Panc1 (cell line): Measurements from ENCODE around the gene TTLL11. TPM values are rescaled to one million over a fixed set of nuclear protein-coding genes. Genes with fewer than 3 reads are reported as not detected.

Source experiments
- ATAC-seq: fragments of 200-7000 bp; cut with Tn5 transposase; 2 replicates; pipeline ENCODE4 v1.9.1; 2020; ENCODE audit warnings: mild to moderate bottlenecking, moderate library complexity
- BruUV-seq: library from RNA; stranded (reverse); fragments of 400-500 nt; replicated peaks from 2 replicates; lab custom pipeline; 2021; lab: Mats Ljungman, UMichigan
- CTCF ChIA-PET: fragments of 300-600 bp; sonication (Branson Sonifier 250); formaldehyde crosslinking; loops from one replicate; lab custom pipeline; 2022; ENCODE audit warnings: antibody characterized with exemption; lab: Charles Lee
- POLR2A ChIA-PET: fragments of 300-600 bp; sonication (Branson Sonifier 250); formaldehyde crosslinking; loops from one replicate; lab custom pipeline; 2022; ENCODE audit warnings: antibody characterized with exemption; lab: Charles Lee
- DNase-seq: peaks from one replicate; pipeline ENCODE4 v3.0.0-alpha.2; 2010; ENCODE audit warnings: low read depth, low spot score
- H3K27ac ChIP-seq: 2 replicates; pipeline ENCODE4 v1.5.1; 2011; ENCODE audit warnings: mild to moderate bottlenecking, low read length, inconsistent platforms
- H3K27me3 ChIP-seq: fragments of 200-500 bp; sonication (Bioruptor generic); 2 replicates; pipeline ENCODE4 v1.6.0; 2014; ENCODE audit warnings: low read length, inconsistent platforms; ENCODE audit not compliant: control insufficient read depth, insufficient read depth
- H3K36me3 ChIP-seq: fragments of 200-500 bp; sonication (Bioruptor generic); 2 replicates; pipeline ENCODE4 v1.5.1; 2014; ENCODE audit warnings: inconsistent platforms, mild to moderate bottlenecking, low read length, moderate library complexity; ENCODE audit not compliant: control insufficient read depth, insufficient read depth
- H3K4me1 ChIP-seq: 2 replicates; pipeline ENCODE4 v1.5.1; 2011; ENCODE audit warnings: inconsistent platforms, mild to moderate bottlenecking, low read length, moderate library complexity; ENCODE audit not compliant: control insufficient read depth, insufficient read depth
- H3K4me3 ChIP-seq, 2 experiments: 2 replicates each; pipeline ENCODE4 v1.5.1; 2011 to 2012; ENCODE audit warnings: low read depth in 2 of 2, low read length in 2 of 2, mild to moderate bottlenecking in 2 of 2, inconsistent platforms in 1 of 2, moderate library complexity in 1 of 2
- H3K9me3 ChIP-seq: fragments of 200-500 bp; sonication (Bioruptor generic); 2 replicates; pipeline ENCODE4 v1.5.1; 2014; ENCODE audit warnings: low read depth, mild to moderate bottlenecking, inconsistent platforms, low read length, moderate library complexity; ENCODE audit not compliant: control insufficient read depth, insufficient read depth
- POLR2AphosphoS5 ChIP-seq: IDR thresholded peaks from 2 replicates; pipeline ENCODE4 v1.6.1; 2012; ENCODE audit warnings: mild to moderate bottlenecking, low read depth, low read length, moderate library complexity
- SIN3A ChIP-seq: IDR thresholded peaks from 2 replicates; pipeline ENCODE4 v1.6.1; 2012; ENCODE audit warnings: low read depth, mild to moderate bottlenecking, low read length, moderate library complexity, borderline replicate concordance; ENCODE audit not compliant: insufficient read depth
- TCF7L2 ChIP-seq: IDR thresholded peaks from 2 replicates; pipeline ENCODE4 v1.6.1; 2011; ENCODE audit warnings: mild to moderate bottlenecking, low read depth, low read length, inconsistent platforms
- in situ Hi-C: cut with HindIII; loops from 2 replicates; pipeline ENCODE4 v1.10.0; 2016; ENCODE audit warnings: low sequenced_read_pairs, low pct_unique_long_range_greater_than_20kb
- intact Hi-C: fragments of 100-400 bp; cut with micrococcal nuclease; formaldehyde crosslinking; loops from one replicate; pipeline ENCODE4 v1.10.0; 2022; ENCODE audit not compliant: unreplicated experiment
- total RNA-seq: library from RNA; stranded (reverse); gene quantifications from one replicate; pipeline ENCODE4 v1.2.1, GENCODE V29; 2021; ENCODE audit not compliant: unreplicated experiment
- TF ChIP-seq, protein P1 (sequence below): fragments of 450-650 bp; IDR thresholded peaks from 2 replicates; pipeline ENCODE4 v1.5.1; 2017; ENCODE audit warnings: mild to moderate bottlenecking
- TF ChIP-seq, protein P2 (sequence below), 2 experiments: IDR thresholded peaks; 2 replicates each; pipeline ENCODE4 v1.6.1; 2011 to 2012; ENCODE audit warnings: low read depth in 2 of 2, control low read depth in 1 of 2, low read length in 1 of 2, mild to moderate bottlenecking in 1 of 2, moderate library complexity in 1 of 2; ENCODE audit not compliant: insufficient read depth in 1 of 2

TTLL11 gene
- total RNA-seq, 1 experiment from 2014 or later, result 1.1 TPM

DNA sequence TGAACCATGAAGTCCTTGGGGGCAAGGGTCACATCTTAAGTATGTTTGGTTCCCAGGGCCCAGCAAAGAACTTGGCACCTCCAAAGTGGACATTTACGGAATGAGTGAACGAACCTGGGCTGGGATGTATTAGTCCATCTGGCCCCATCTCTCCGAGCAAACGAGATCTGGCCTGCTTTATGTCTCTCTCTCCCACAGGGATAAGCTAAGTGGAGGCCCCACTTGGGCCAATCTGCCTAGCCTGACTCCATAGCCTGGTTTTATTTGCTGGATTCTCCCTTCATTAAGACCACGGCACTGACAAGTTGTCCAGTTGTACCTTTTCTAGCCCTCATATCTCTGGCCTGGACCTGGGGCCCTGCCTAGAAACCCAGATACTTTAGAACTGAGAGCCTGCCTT is 2.1 kb downstream of the TTLL11 start:
- no TSS peak for BruUV-seq
- no peak overlapping the region for H3K27ac ChIP-seq
- H3K36me3 ChIP-seq, result no peaks in the 10 kb centered on the region
- in situ Hi-C loops (no loop called here), intact Hi-C loops (loop anchor here (10.0 kb wide), 1 partner anchor 364 kb away; no protein-coding TSS in a partner anchor)
- H3K4me3 ChIP-seq, result no peak overlapping the region
- no peaks in the 10 kb centered on the region for H3K27me3 ChIP-seq
- DNase-seq (no peak), ATAC-seq (no peak)
- TF ChIP-seq TCF7L2 (no peak), POLR2AphosphoS5 (no peak), SIN3A (no peak)
- TF ChIP-seq, protein P1, sequence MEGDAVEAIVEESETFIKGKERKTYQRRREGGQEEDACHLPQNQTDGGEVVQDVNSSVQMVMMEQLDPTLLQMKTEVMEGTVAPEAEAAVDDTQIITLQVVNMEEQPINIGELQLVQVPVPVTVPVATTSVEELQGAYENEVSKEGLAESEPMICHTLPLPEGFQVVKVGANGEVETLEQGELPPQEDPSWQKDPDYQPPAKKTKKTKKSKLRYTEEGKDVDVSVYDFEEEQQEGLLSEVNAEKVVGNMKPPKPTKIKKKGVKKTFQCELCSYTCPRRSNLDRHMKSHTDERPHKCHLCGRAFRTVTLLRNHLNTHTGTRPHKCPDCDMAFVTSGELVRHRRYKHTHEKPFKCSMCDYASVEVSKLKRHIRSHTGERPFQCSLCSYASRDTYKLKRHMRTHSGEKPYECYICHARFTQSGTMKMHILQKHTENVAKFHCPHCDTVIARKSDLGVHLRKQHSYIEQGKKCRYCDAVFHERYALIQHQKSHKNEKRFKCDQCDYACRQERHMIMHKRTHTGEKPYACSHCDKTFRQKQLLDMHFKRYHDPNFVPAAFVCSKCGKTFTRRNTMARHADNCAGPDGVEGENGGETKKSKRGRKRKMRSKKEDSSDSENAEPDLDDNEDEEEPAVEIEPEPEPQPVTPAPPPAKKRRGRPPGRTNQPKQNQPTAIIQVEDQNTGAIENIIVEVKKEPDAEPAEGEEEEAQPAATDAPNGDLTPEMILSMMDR, result no peak
- TF ChIP-seq, protein P2, sequence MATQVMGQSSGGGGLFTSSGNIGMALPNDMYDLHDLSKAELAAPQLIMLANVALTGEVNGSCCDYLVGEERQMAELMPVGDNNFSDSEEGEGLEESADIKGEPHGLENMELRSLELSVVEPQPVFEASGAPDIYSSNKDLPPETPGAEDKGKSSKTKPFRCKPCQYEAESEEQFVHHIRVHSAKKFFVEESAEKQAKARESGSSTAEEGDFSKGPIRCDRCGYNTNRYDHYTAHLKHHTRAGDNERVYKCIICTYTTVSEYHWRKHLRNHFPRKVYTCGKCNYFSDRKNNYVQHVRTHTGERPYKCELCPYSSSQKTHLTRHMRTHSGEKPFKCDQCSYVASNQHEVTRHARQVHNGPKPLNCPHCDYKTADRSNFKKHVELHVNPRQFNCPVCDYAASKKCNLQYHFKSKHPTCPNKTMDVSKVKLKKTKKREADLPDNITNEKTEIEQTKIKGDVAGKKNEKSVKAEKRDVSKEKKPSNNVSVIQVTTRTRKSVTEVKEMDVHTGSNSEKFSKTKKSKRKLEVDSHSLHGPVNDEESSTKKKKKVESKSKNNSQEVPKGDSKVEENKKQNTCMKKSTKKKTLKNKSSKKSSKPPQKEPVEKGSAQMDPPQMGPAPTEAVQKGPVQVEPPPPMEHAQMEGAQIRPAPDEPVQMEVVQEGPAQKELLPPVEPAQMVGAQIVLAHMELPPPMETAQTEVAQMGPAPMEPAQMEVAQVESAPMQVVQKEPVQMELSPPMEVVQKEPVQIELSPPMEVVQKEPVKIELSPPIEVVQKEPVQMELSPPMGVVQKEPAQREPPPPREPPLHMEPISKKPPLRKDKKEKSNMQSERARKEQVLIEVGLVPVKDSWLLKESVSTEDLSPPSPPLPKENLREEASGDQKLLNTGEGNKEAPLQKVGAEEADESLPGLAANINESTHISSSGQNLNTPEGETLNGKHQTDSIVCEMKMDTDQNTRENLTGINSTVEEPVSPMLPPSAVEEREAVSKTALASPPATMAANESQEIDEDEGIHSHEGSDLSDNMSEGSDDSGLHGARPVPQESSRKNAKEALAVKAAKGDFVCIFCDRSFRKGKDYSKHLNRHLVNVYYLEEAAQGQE (IDR thresholded peaks at IDR 0.05; ENCODE audit: insufficient read depth in 1 of 2, low read depth in 2 of 2, low read length in 1 of 2), result no peak
- ChIA-PET POLR2A (no interaction called here), CTCF (no interaction called here)
- no peaks in the 10 kb centered on the region for H3K4me1 ChIP-seq
- H3K9me3 ChIP-seq, result no peaks in the 10 kb centered on the region

DNA sequence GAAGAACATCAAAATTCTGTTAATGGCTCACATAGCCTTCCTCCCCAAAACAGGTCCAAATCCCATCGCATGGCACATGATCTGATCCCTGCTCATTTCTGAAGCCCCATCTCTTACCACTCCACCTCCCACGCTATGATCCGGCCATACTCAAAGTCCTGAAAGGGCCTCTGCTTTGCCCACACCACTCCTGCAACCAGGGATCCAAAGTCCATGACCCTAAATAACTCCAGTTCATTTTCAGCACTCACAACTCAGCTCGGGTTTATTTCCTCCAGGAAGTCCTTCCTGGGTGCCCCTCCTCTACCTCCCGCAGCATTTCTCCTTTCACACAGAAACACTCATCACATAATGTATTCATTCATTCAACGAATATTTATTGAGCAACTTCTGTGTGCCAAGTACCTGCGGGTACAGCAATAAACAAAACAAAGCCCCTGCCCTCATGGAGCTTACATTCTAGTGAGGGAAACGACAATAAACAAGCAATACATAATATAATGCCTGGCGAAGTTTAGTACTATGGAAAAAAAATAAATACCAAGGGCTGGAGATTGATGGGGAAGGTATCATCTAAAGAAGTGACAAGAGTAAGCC is 2.7 kb downstream of the TTLL11 start:
- CTCF ChIA-PET, result no interaction called here
- POLR2A ChIA-PET, result no interaction called here
- in situ Hi-C loops, result no loop called here

More for the DNA sequence above, 2.7 kb downstream of the TTLL11 start:
- intact Hi-C loops, result loop anchor here (10.0 kb wide), 1 partner anchor 364 kb away; no protein-coding TSS in a partner anchor
- no peaks in the 10 kb centered on the region for H3K27me3 ChIP-seq
- H3K4me1 ChIP-seq, result no peaks in the 10 kb centered on the region
- H3K36me3 ChIP-seq, result no peaks in the 10 kb centered on the region
- no TSS peak for BruUV-seq
- no peak for ATAC-seq
- no peak overlapping the region for H3K4me3 ChIP-seq
- DNase-seq, result no peak
- no peaks in the 10 kb centered on the region for H3K9me3 ChIP-seq
- TF ChIP-seq, protein P2 (IDR thresholded peaks at IDR 0.05; ENCODE audit: insufficient read depth in 1 of 2, low read depth in 2 of 2, low read length in 1 of 2), result no peak
- TF ChIP-seq, protein P1, result no peak
- TF ChIP-seq SIN3A (no peak), POLR2AphosphoS5 (no peak), TCF7L2 (no peak)
- H3K27ac ChIP-seq, result no peak overlapping the region
